Measurements from ENCODE around the gene MYO1D. TPM values are rescaled to one million over a fixed set of nuclear protein-coding genes. Genes with fewer than 3 reads are reported as not detected.

Gene MYO1D
- total and polyA plus RNA-seq, 2 donors (not counting 1 experiment from before 2014, with no cell fraction given): 5.4 to 26.7 TPM

GRCh38 chr17:32503251-32504165 is 373.4 kb downstream of the MYO1D start:
- Histone ChIP-seq H3K4me3 (ENCODE audit: control extremely low read depth in 1 of 5, extremely low read depth in 1 of 5, insufficient read depth in 1 of 5, low read depth in 2 of 5, low read length in 4 of 5) (peak overlapping the region in 3 of 5 experiments; percentile 0 to 17 (median 15)), H3K9me3 (ENCODE audit: control extremely low read depth in 1 of 3, control insufficient read depth in 2 of 3, insufficient read depth in 1 of 3, low read length in 2 of 3) (no peaks in the 10 kb centered on the region), H3K4me1 (ENCODE audit: control insufficient read depth in 2 of 2, insufficient read depth in 2 of 2, low read length in 2 of 2) (peaks cover 50% of the 10 kb centered on the region in 2 donors), H3K79me2 (ENCODE audit: control insufficient read depth, insufficient read depth, low read length) (peaks cover 9% of the 10 kb centered on the region), H3K9ac (ENCODE audit: low read length) (peak overlapping the region; percentile 44), H3K27ac (ENCODE audit: low read length in 2 of 2) (peak overlapping the region; percentile 95), H3K36me3 (replicated peaks in 1 of 2; ENCODE audit: control extremely low read depth in 1 of 2, control insufficient read depth in 1 of 2, extremely low read depth in 1 of 2, insufficient read depth in 2 of 2, low read length in 1 of 2) (no peaks in the 10 kb centered on the region), H2AFZ (ENCODE audit: insufficient read depth, low read depth, low read length, poor library complexity, severe bottlenecking) (peak overlapping the region; percentile 32), H3K4me2 (replicated peaks; ENCODE audit: low read depth, low read length, poor library complexity, severe bottlenecking) (peak overlapping the region; percentile 70), H3K27me3 (replicated peaks in 1 of 4; ENCODE audit: control extremely low read depth in 1 of 4, control insufficient read depth in 3 of 4, insufficient read depth in 4 of 4, low read length in 3 of 4) (no peaks in the 10 kb centered on the region), H4K20me1 (ENCODE audit: control insufficient read depth, insufficient read depth, low read length, poor library complexity, severe bottlenecking) (no peaks in the 10 kb centered on the region)
- intact Hi-C loops (cut with micrococcal nuclease): loop anchor here (1.0 kb wide), 2 partner anchors 16 to 20 kb away; no protein-coding TSS in a partner anchor
- peak overlapping the region; percentile 81 for H3K4me3 Mint-ChIP-seq
- H3K4me1 Mint-ChIP-seq: peaks cover 50% of the 10 kb centered on the region
- peak; percentile 89 for DNase-seq
- H3K27ac Mint-ChIP-seq: peak overlapping the region; percentile 98
- ChIA-PET POLR2A (interaction anchor here (0.6 to 1.0 kb wide), 4 partner anchors 12 to 153 kb away, joined by 3 read pairs; no protein-coding TSS in a partner anchor), CTCF (interaction anchor here (1.3 to 1.6 kb wide), 4 partner anchors 8 to 23 kb away, joined by 3 to 7 read pairs (median 6); no protein-coding TSS in a partner anchor)
- H3K27me3 Mint-ChIP-seq: no peaks in the 10 kb centered on the region
- no peaks in the 10 kb centered on the region for H3K9me3 Mint-ChIP-seq (ENCODE audit: insufficient read depth)
- WGBS (ENCODE audit: insufficient coverage): 59% methylated on average over 5 of the region's 7 CpGs
- TF ChIP-seq EZH2 (IDR thresholded peaks at IDR 0.05; ENCODE audit: borderline replicate concordance, insufficient read depth, low read depth, low read length, poor library complexity, severe bottlenecking) (no peak), CTCF (IDR thresholded peaks at IDR 0.05) (no peak)
- peak; percentile 92 for ATAC-seq (ENCODE audit: low read depth)

- H3K36me3 ChIP-seq (replicated peaks in 1 of 2; ENCODE audit: control extremely low read depth in 1 of 2, control insufficient read depth in 1 of 2, extremely low read depth in 1 of 2, insufficient read depth in 2 of 2, low read length in 1 of 2): no peaks in the 10 kb centered on the region
- intact Hi-C loops (cut with micrococcal nuclease): loop anchor here (1.0 kb wide), 2 partner anchors 15 to 21 kb away; no protein-coding TSS in a partner anchor
- H3K4me1 Mint-ChIP-seq: peaks cover 46% of the 10 kb centered on the region
- no peaks in the 10 kb centered on the region for H3K27me3 ChIP-seq (replicated peaks in 1 of 4; ENCODE audit: control extremely low read depth in 1 of 4, control insufficient read depth in 3 of 4, insufficient read depth in 4 of 4, low read length in 3 of 4)
- CTCF ChIA-PET: no interaction called here
- TF ChIP-seq EZH2 (IDR thresholded peaks at IDR 0.05; ENCODE audit: borderline replicate concordance, insufficient read depth, low read depth, low read length, poor library complexity, severe bottlenecking) (no peak), CTCF (IDR thresholded peaks at IDR 0.05) (no peak)
- no peaks in the 10 kb centered on the region for H3K9me3 ChIP-seq (ENCODE audit: control extremely low read depth in 1 of 3, control insufficient read depth in 2 of 3, insufficient read depth in 1 of 3, low read length in 2 of 3)
- WGBS (ENCODE audit: insufficient coverage): 90% methylated on average over 6 of the region's 10 CpGs
- peak overlapping the region; percentile 95 for H3K27ac ChIP-seq (ENCODE audit: low read length in 2 of 2)
- POLR2A ChIA-PET: no interaction called here
- ATAC-seq (ENCODE audit: low read depth) (no peak), DNase-seq (no peak)
- peak overlapping the region; percentile 81 for H3K4me3 Mint-ChIP-seq
- peak overlapping the region; percentile 98 for H3K27ac Mint-ChIP-seq
- peak overlapping the region; percentile 32 for H2AFZ ChIP-seq (ENCODE audit: insufficient read depth, low read depth, low read length, poor library complexity, severe bottlenecking)
- H3K9ac ChIP-seq (ENCODE audit: low read length): no peak overlapping the region
- no peaks in the 10 kb centered on the region for H4K20me1 ChIP-seq (ENCODE audit: control insufficient read depth, insufficient read depth, low read length, poor library complexity, severe bottlenecking)
- H3K4me2 ChIP-seq (replicated peaks; ENCODE audit: low read depth, low read length, poor library complexity, severe bottlenecking): peak overlapping the region; percentile 70
- peaks cover 42 to 47% of the 10 kb centered on the region in 2 donors for H3K4me1 ChIP-seq (ENCODE audit: control insufficient read depth in 2 of 2, insufficient read depth in 2 of 2, low read length in 2 of 2)
- no peaks in the 10 kb centered on the region for H3K9me3 Mint-ChIP-seq (ENCODE audit: insufficient read depth)
- no peak overlapping the region for H3K4me3 ChIP-seq (ENCODE audit: control extremely low read depth in 1 of 5, extremely low read depth in 1 of 5, insufficient read depth in 1 of 5, low read depth in 2 of 5, low read length in 4 of 5)
- H3K27me3 Mint-ChIP-seq: no peaks in the 10 kb centered on the region
- peaks cover 14% of the 10 kb centered on the region for H3K79me2 ChIP-seq (ENCODE audit: control insufficient read depth, insufficient read depth, low read length)
Measured at GRCh38 chr17:32502710-32503109, 374.2 kb downstream of the MYO1D start.
